Activated CD8-positive, alpha-beta memory T cell treated with anti-CD3 and anti-CD28 coated beads, Interleukin-2, amount 50 U/mL, for 48 hours (primary cell): ENCODE data around the gene WDR18.
A peak's percentile ranks its signal among the peaks of the same experiment; 100 is the strongest.

Source experiments
- DNase-seq: peaks from one replicate; pipeline ENCODE4 v3.0.0-alpha.2; 2020

WDR18 gene

DNA sequence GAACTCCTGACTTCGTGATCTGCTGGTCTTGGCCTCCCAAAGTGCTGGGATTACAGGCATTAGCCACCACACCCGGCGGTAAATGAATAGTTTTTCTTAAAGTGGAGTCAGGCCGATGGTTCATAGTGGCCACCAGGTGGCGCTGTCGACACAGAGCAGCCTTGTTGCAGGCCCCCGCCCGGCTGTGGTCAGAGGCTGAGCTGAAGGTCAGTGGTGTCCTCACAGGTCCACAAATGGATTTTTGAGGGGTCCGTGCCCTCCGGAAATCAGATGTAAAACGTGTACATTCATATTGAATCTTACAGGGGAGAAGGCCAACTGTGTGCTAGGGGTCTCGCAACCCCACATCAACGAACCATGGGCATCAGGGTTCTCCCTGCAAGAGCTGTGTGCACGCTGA is 13.4 kb upstream of the WDR18 start:
- DNase-seq, result peak; percentile 68

DNA sequence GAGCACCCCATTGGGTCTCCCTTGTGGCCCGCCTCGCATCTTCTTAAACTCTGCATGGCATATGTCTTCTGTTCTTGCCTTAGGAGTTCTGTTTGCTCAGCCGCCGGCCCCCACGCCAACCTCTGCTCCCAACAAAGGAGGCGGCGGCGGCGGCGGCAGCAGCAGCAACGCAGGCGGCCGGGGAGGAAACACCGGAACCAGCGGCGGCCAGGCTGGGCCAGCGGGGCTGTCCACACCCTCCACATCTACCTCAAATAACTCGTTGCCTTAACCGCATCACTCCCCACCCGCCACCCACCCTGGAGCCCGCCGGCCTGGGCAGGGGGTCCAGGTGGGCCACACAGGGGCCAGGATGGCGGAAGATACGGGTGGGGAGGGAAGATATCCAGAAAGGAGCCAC is 12.3 kb upstream of the WDR18 start:
- DNase-seq, result no peak

DNA sequence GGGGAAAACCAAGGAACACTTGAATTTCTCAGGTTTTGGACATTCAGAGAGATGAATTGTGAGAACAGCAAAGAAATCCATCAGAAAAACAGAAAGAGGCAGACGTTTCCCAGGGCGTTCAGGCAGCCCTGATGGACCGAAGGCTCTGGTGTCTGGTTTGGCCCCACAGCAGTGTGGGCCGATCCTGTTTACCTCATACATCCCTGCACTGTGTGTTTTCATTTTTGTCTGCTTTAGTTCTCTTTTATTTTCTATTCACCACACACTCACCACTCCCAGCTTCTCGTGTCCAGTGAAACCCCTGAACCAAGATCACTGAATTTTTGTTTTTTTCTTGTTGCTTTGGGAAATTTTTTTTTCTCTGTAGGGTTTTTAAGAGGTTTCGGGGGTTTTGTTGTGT is 11.9 kb upstream of the WDR18 start:
- no peak for DNase-seq

DNA sequence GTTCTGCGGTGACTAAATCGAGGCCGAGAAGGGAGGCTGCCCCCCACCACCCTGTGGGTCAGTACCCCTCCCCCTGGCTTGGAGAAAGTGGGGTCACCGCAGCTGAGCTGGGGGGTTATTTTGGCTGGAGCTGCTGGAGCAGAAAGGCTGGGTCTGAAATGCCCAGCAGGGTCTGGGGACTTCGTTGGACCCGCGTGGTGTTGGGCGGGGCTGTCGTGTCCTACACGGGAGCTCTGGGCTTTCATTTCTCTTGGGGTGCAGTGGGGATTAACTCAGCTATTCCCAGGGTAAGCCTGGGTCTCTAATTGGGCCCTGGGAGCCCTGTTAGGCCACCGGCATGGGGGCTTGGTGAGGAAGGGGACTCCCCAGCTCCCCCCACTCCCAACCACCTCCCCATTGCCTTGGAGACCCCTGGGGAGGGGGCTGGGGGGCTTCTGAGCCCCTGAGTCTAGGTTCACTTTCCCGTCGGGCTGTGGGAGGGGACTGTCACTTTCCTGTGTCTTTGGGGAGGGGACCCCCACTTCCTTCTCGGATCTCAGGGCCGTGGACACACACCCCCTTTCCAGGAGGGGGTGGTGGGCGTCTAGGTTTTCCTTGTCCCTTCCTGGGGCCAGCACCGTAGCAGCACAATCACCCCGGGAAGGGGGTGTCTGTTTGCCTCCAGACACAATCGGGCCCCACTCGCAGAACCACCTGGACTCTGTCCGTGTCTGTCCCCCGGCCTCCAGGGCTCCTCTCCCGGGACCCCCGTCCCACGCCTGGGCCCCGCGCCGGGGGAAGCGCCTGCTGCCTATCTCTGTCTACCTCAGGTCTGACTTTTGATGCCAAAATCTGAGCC is 10.2 kb upstream of the WDR18 start:
- no peak for DNase-seq

DNA sequence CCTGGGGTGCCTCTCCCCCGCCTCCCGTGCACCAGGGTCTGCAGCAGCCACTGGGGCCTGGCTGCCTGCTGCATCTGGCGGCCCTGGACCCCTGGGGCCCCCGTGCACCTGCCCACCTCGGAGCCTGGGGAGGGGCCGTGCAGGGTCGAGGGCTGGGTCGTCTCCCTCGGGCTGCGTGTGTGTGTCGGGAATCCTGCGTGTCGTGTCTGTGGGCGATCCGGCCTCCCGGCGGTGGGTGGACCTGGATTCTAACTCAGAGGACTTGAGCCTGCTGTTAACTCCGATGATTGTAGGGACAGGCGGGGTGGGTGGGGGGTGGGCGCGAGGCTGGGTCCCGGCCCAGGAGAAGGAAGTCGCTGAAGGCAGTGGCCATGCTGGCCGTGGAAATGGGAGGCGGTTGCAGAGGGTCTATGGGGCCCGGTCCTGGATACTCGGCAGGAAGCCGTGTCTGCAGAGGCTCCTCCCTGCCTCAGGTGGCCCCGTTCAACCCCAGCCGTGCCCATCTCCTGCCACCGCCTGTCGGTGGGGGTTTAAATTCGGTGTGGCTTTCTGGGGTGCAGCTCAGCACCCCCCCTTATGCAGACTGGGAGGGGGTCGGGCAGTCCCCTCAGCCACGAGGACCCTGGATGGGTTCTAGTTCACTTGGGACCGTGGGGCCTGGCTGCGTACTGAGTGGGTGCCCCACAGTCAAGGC is 9.4 kb upstream of the WDR18 start:
- DNase-seq, result no peak

DNA sequence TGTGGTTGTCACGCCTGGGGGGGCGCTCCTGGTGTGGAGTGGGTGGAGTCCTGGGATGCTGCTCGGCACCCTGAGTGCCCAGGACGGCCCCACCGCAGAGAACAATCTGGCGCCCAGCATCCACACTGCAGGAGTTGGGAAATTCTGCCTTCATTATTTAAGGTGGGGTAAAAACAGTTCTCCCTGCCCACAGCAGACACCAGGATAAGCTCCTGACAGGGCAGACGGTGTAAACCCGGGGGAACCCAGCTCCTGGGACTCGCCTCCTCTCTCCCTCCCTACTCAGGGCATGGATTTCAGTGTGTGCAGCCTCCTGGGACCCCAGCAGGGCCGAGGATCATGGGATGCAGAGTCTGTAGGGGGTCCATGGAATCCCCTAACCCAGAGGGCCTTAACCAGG is 7.7 kb upstream of the WDR18 start:
- no peak for DNase-seq

DNA sequence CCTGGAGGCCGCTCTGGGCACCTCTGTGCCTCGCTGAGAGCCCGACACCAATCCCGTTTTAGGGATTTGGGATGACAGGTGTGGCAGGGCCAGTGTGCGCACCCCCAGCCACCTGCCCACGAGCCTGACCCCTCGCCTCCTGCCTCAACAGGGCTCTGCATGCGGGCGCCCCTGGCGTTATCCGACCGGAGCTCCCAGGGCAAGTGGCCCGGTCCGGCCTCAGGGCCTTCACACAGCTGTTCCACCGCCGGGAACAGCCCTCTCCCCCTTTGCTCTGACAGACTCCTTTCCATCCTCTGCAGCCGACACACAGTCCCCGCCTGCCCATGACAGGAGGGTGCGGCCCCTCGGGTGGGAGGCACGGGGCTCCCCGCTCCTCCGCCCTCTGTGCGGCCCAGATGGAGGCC is 7.1 kb upstream of the WDR18 start:
- no peak for DNase-seq

DNA sequence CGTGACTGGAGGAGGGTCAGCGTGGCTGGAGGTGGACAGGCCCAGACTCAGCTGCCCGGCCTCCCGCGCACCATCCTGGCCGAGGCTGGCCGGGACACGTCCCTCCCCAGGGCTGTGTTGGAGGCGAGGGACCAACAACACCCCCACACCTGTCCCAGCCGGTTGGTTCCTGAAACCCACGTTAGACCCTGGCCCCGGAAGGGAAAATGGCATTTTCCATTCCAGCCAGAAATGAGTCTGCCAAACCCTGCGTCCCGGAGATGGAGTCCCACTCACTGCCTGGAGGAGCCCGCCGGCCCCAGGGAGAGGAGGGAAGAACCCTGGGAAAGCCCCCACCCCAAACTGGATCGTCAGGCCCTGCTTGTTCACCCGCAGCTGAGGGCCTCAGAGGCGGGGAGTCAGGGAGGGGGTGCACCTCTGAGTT is 4.8 kb upstream of the WDR18 start:
- DNase-seq, result no peak

DNA sequence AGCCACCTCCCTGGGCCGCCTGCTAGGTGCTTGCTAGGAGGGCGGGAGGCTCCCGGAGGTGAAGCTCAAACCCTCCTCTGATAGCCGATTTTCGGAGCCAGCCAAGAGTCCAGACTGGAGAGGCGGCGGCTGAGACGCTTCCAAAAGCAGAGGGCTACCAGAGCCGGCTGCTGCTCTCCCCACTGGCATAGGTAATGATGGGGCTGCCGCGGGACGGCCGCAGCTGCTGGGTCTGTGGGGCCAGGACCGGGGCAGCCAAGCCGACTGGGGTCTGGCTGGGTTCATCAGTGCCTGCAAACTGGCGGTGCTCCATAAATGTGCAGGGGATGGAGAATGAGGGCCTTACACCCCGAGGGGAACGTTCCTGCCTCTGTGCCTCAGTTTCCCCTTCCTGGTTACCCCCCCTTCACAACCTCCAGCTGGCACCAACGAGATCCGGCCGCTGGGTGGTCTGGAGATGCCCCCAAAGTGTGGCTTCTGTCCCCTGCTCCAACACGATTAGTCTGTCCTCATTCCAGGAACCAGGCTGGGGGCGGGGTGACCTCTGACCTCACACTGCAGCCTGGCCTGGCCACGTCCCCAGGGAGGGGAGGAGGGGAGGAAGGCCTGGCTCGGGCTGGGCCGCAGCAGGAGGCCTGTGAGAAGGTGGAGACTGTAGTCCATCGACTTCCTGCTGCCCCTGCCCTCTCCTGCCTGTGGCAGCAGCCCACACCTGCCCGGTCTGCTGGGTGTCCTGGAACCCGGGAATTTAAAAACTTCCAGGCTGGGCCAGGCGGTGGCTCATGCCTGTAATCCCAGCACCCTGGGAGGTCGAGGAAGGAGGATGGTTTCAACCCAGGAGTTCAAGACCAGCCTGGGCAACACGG is 3.8 kb upstream of the WDR18 start:
- DNase-seq, result no peak

DNA sequence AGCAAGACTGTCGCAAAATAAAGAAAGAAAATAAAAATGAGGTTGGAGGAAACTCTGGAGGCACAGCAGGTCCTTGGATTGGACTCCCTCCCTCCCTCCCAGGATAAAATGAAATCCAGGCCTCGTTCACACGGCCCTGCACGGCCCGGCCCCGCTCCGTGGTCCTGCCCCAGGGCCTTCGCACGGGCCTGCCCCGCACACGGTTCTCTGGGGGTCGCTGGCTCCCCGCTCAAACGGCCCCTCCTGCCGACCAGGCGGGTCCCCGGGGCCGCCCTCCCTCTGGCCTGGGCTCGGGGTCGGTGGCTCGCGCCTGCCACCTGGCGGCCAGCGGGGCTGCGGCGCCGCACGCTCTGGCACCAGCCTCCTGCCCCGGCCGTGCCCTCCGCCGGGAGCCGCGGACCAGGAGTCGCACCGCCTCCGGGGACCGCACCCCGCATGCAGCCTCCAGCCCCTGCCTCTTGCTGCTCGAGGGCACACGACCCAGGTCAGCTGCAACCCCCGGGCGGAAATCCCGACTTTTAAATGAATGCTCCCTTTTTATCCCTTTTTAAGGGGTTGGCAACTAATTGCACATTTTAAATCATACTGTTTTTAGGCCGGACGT is 1.5 kb upstream of the WDR18 start:
- peak; percentile 94 for DNase-seq

DNA sequence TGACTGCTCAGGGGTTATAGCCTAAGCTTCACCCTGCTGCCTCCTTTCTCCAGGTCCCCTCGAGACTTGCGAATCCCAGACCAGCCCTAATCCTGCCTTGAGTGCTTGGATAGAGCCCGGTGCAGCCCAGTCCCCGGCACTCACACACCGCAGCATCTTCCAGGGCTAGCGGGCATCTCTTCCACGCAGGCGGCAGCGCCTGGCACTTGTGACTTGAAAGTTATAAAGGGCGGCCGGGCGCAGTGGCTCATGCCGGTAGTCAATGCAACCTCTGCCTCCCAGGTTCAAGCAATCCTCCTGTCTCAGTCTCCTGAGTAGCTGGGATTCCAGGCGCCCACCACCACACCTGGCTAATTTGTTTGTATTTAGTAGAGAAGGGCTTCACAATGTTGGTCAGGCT is 1.9 kb downstream of the WDR18 start:
- no peak for DNase-seq

DNA sequence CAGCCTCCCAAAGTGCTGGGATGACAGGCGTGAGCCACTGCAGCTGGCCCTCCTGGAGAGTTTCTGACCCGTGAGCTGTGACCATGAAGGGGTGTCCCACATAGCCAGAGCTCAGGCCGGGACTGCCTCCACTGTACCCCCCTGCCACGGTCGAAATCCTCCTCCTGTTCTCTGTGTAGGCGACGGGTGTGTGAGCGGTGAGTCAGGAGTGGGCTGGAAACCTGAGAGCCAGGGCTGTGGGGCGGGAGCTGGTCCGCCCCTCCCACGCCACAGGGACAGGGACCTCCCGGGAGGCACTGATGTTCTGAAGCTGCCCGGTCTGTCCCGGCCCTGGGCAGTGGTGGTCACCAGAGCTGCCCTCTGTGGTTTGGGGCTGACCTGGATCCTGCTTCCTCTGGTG is 3.9 kb downstream of the WDR18 start:
- no peak for DNase-seq

DNA sequence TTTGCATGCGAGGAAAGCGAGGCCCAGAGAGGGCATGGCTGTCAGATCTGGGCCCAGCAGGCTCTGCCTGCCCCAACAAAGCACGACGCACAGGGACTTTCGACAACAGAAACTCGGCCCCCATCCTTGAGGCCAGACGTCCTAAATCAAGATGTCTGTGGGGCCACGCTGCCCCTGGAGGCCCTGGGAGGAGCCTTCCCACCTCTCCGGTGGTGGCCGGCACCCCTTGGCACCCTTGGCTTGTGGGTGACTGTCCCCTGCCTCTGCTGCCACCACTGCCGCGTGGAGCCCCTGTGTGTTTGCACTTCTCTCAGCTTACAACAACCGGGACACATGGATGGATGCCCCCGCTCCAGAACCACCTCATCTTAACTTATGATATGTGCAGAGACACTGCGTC is 4.4 kb downstream of the WDR18 start:
- DNase-seq, result no peak

DNA sequence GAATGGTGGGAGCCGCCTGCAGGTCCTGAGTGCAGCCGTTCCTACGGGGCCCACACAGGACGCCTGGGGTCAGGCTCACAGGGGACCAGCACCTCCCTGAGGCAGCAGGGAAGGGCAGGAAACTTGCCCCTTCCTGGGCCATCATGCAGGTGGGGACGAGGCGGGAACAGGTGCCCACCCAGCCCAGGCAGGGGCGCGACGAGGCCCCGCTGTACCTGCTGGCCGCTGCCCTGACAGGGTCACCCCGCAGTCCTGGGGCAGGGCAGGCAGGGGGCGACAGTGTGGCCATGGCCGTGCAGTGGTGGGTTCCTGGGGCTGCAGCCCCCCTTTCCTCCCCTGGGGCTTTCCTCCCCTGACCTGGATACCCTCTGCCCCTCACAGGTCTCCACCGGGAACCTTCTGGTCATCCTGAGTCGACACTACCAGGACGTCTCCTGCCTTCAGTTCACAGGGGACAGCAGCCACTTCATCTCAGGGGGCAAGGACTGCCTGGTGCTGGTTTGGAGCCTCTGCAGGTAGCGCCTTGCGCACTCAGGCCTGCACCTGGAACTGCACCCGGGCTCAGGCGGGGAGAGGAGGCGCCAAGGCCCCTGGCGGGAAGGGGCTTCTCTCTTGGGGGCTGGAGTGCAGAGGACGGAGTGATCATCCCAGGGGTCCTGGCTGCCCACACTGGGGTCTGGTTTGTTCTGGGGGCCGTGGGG is 5.4 kb downstream of the WDR18 start:
- no peak for DNase-seq

DNA sequence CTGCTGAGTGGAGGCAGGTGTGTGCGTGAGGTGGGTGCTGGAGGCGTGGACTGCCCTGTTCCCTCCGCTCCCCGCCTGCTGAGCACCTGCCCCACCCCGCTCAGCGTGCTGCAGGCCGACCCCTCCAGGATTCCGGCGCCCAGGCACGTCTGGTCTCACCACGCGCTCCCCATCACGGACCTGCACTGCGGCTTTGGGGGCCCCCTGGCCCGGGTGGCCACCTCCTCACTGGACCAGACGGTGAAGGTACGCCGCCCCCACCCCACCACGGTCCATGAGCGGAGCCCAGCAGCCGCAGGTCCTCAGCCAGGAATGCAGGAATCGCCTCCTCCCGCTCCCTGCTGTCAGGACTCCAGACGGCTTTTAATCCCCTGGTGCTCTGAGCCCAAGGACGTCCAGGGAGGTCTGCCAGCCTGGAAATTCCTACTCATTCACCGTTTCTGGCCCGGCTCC is 6.0 kb downstream of the WDR18 start:
- DNase-seq, result no peak

DNA sequence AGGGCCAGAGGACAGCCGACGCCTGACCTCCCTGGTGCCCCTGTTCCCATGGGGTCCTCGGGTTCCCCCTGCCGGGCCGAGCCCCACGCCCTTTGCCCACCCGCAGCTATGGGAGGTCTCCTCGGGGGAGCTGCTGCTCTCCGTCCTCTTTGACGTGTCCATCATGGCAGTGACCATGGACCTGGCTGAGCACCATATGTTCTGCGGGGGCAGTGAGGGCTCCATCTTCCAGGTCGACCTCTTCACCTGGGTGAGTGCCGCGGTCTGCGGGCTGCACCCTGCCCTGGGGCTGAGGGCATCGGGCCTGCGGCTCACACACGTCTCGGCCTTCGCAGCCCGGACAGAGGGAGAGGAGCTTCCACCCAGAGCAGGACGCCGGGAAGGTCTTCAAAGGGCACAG is 6.6 kb downstream of the WDR18 start:
- no peak for DNase-seq

DNA sequence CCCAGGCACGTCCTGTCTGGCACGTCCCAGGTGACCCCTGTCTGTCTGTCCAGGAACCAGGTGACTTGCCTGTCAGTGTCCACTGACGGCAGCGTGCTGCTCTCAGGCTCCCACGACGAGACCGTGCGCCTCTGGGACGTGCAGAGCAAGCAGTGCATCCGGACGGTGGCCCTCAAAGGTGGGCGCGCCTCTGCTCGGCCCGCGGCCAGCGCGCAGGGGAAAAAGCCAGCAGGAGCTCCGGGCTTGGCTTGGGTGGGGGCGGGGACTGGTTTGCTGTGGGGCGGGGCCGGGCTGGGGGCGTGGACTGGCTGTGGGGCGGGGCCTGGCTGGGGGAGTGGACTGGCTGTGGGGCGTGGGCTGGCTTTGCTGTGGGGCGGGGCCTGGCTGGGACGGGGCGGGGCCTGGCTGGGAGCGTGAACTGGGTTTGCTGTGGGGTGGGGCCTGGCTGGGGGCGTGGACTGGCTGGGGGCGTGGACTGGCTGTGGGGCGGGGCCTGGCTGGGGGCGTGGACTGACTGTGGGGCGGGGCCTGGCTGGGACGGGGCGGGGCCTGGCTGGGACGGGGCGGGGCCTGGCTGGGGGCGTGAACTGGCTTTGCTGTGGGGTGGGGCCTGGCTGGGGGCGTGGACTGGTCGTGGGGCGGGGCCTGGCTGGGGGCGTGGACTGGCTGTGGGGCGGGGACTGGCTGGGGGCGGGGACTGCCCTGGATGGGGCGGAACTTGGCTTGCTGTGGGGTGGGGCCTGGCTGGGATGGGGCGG is 7.2 kb downstream of the WDR18 start:
- DNase-seq, result peak; percentile 89

DNA sequence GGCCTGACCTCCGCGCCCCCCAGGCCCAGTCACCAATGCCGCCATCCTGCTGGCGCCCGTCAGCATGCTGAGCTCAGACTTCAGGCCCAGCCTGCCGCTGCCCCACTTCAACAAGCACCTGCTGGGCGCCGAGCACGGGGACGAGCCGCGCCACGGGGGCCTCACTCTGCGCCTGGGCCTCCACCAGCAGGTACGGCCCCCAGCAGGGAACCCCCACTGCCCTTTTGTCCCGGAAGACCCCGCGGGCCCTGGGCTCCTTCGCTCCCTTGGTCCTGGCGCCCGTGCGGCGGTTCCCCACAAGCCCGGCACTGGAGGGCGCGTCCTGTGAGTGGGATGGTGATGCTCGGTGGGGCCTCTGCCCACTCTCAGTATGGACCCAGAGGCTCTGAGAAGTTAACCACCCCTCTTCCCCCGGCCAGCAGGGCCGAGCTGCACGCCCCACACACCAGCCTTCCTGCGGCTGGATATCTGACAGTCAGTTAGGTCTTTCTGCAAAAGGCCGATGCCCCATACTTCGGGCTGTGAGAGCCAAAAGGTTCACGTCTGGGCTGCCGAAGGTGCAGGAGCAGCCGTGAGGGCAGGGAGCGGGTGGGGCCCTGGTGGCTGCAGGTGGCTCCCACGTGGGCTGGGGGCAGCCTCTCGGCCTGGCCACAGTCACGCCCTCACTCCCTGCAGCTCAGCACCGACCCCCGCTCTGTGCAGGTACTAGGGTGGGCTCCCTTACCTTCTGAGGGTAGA is 8.0 kb downstream of the WDR18 start:
- no peak for DNase-seq

DNA sequence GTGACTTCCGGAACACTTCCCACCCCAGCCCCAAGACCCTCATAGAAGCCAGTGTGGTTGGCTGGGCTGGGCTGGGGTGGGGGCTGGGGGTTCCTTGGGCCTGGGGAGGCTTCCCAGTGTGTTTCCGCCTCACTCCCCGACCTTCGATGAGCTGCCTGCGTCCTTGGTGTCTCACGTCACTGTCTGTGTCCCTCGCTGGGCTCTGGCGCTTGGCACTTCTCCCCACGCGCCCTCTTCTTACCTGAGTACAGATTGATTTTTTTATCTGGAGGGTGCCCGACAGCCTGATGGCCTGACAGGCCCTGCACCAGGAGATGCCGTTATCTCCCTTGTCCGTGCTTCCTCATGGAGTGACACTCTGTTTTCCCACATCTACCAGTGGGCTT is 8.5 kb downstream of the WDR18 start:
- no peak for DNase-seq

DNA sequence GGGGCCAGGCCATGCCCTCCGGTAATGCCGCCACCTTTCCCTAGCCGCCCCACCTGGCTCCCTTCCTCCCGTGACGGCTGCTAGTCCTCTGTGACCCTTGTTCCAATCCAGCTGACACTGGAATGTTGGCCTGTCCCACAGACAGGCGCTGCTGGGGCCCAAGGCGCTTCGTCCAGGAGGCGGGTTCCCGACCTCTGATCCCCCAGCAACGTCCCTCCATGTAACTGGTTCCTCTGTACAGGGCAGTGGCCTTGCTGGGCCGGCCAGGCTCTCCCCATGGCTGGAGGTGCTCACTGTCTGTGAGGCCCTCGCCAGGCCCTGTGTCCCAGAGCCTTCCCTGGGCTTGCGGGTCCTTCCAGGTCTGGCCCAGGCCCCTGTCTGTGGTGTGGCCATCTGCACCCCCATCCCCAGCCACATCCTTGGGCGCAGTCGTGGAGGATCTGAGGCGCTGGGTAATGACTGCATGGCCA is 9.3 kb downstream of the WDR18 start:
- no peak for DNase-seq
